Amniotic stem cell (primary cell): Measurements from ENCODE around the gene ZNF532.
"Not testable (repeated sequence)": the region's sequence is repeated elsewhere in the genome, so short reads cannot be mapped to it uniquely, and the experiment has no call there.

ENCODE experiments used
- DNase-seq: peaks from one replicate; lab custom pipeline; 2025; lab: John Stamatoyannopoulos, UW

Gene ZNF532

GRCh38 chr18:58847383-58848071, 17.1 kb upstream of the ZNF532 start:
- no peak for DNase-seq

- no peak for DNase-seq
These were observed 16.0 kb upstream of the ZNF532 start for GRCh38 chr18:58848685-58849084.

GRCh38 chr18:58850786-58851469, 13.7 kb upstream of the ZNF532 start:
- DNase-seq, result no peak

GRCh38 chr18:58851856-58852255, 12.8 kb upstream of the ZNF532 start:
- no peak for DNase-seq

- DNase-seq, result no peak
These were observed 12.0 kb upstream of the ZNF532 start for GRCh38 chr18:58852629-58853028.

GRCh38 chr18:58853561-58853960, 11.1 kb upstream of the ZNF532 start:
- DNase-seq, result no peak

- not testable (repeated sequence) for DNase-seq
These were observed 9.2 kb upstream of the ZNF532 start for GRCh38 chr18:58855521-58855920.

- no peak for DNase-seq
These were observed 7.8 kb upstream of the ZNF532 start for GRCh38 chr18:58856881-58857280.

- DNase-seq, result no peak
These were observed 5.8 kb upstream of the ZNF532 start for GRCh38 chr18:58858591-58859468.

- DNase-seq, result no peak
These were observed 4.8 kb upstream of the ZNF532 start for GRCh38 chr18:58859907-58860306.

GRCh38 chr18:58860747-58861231, 3.9 kb upstream of the ZNF532 start:
- no peak for DNase-seq

- DNase-seq, result no peak
These were observed 3.3 kb upstream of the ZNF532 start for GRCh38 chr18:58861353-58861752.

GRCh38 chr18:58861861-58862301, 2.8 kb upstream of the ZNF532 start:
- no peak for DNase-seq

GRCh38 chr18:58862356-58862755, 2.3 kb upstream of the ZNF532 start:
- no peak for DNase-seq

- DNase-seq, result no peak
These were observed 1.7 kb upstream of the ZNF532 start for GRCh38 chr18:58862851-58863538.

GRCh38 chr18:58863539-58864145, 1.0 kb upstream of the ZNF532 start:
- DNase-seq, result no peak

- DNase-seq, result no peak
These were observed 435 bp downstream of the ZNF532 start for GRCh38 chr18:58865033-58865590.

- no peak for DNase-seq
These were observed 1.0 kb downstream of the ZNF532 start for GRCh38 chr18:58865701-58866065.

GRCh38 chr18:58866066-58866772, 1.5 kb downstream of the ZNF532 start:
- DNase-seq, result no peak

GRCh38 chr18:58866773-58867150, 2.1 kb downstream of the ZNF532 start:
- no peak for DNase-seq
